Skeletal muscle satellite cell (primary cell): ENCODE measurements around the gene HSPB7.
"Not testable (repeated sequence)": the region's sequence is repeated elsewhere in the genome, so short reads cannot be mapped to it uniquely, and the experiment has no call there.

ENCODE experiments used
- H3K27me3 ChIP-seq: 2 replicates; pipeline ENCODE4 v1.7.0; 2013; ENCODE audit warnings: low read length; ENCODE audit not compliant: control insufficient read depth, insufficient read depth
- H3K36me3 ChIP-seq: 2 replicates; pipeline ENCODE4 v1.7.0; 2013; ENCODE audit warnings: mild to moderate bottlenecking, control low read depth, low read length; ENCODE audit not compliant: insufficient read depth
- H3K4me1 ChIP-seq: 2 replicates; pipeline ENCODE4 v1.7.0; 2013; ENCODE audit warnings: low read length; ENCODE audit not compliant: control insufficient read depth, insufficient read depth
- H3K4me2 ChIP-seq: 2 replicates; pipeline ENCODE4 v1.7.0; 2013; ENCODE audit warnings: mild to moderate bottlenecking, low read length
- H3K4me3 ChIP-seq: 2 replicates; pipeline ENCODE4 v1.7.0; 2013; ENCODE audit warnings: low read length
- H3K9ac ChIP-seq: 2 replicates; pipeline ENCODE4 v1.7.0; 2013; ENCODE audit warnings: mild to moderate bottlenecking, low read depth, low read length, moderate library complexity
- H3K9me3 ChIP-seq: replicated peaks from 2 replicates; pipeline ENCODE4 v1.7.0; 2013; ENCODE audit warnings: mild to moderate bottlenecking, control low read depth, low read length

Gene HSPB7

DNA sequence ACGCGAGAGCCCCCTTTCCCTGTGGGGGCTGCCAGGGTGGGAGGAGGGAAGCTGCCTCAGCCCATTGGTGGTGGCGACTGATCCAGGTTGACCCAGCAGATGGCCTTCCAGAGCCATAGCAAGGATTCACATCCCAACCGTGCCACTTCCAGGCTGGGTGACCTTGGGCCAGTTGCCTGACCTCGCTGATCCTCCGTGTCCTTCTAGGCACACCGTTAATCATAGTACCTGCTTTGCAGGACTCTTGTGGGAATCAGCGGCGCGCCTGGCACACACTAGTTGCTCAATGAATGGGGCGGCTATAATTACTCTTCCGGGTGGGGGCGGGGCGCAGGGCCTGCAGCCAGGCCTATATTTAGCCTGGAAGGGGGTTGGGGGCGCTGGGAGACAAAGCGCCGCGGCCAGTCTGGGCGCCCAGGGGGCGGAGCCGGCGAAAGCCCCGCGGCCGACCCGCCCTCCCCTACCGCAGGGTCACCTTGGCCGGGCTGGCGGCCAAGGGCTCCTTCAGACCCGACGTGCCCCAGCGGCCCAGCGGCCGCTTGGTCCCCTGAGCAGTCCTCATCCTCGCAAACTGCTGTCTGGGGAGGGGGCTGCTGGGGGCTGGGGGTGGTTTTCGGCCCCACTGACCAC, 5.1 kb downstream of the HSPB7 start:
- H3K9ac ChIP-seq: peak overlapping the region; percentile 57
- H3K9me3 ChIP-seq: no peaks in the 10 kb centered on the region
- H3K27me3 ChIP-seq: no peaks in the 10 kb centered on the region
- H3K36me3 ChIP-seq: no peaks in the 10 kb centered on the region
- peaks cover 54% of the 10 kb centered on the region for H3K4me1 ChIP-seq
- H3K4me3 ChIP-seq: peak overlapping the region; percentile 37
- peak overlapping the region; percentile 38 for H3K4me2 ChIP-seq

DNA sequence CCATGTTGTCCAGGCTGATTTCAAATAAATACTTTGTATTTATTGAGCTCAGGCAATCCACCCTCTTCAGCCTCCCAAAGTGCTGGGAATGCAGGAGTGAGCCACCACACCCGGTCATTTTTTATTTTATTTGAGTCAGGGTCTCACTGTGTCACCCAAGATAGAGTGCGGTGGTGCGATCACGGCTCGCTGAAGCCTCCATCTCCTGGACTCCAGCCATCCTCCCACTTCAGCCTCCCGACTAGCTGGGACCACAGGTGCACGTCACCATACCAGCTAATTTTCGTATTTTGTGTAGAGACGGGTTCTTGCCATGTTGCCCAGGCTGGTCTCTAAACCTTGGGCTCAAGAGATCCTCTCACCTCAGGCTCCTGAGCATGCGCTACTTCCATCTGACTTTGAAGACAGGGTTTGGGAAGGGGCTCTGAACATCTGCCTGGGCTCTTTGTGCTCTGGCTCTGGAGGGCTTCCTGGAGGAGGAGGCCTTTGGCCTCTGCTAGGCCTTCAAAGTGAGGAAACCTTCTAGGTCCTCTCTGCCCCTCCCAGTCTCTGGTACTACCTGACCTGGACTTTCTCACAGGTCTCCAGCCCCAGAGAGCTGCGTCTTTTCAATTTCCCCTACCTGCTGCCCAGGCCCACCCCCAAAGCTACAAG, 5.8 kb downstream of the HSPB7 start:
- H3K4me3 ChIP-seq: no peak overlapping the region
- no peaks in the 10 kb centered on the region for H3K27me3 ChIP-seq
- peak overlapping the region; percentile 38 for H3K4me2 ChIP-seq
- no peak overlapping the region for H3K9ac ChIP-seq
- no peaks in the 10 kb centered on the region for H3K36me3 ChIP-seq
- H3K9me3 ChIP-seq: no peaks in the 10 kb centered on the region
- peaks cover 48% of the 10 kb centered on the region for H3K4me1 ChIP-seq

DNA sequence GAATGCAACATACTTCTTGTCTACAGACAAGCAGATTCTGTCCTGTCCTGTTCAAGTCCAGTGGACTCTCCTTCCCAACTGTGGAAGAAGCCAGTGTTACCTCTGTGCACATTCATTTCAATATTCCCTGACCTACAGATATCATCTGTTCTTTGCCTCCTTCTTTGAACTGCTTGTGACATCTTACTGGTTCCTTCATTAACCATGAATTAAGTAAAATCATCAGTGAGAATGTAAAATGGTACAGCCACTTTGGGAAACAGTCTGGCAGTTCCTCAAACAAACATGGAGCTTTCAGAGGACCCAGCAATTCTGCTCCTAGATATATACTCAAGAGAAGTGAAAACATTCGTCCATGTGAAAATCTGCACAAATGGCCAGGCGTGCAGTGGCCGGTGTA, 7.0 kb downstream of the HSPB7 start:
- no peak overlapping the region for H3K4me3 ChIP-seq
- no peaks in the 10 kb centered on the region for H3K9me3 ChIP-seq
- no peak overlapping the region for H3K9ac ChIP-seq
- no peak overlapping the region for H3K4me2 ChIP-seq
- H3K27me3 ChIP-seq: no peaks in the 10 kb centered on the region
- H3K36me3 ChIP-seq: no peaks in the 10 kb centered on the region
- peaks cover 36% of the 10 kb centered on the region for H3K4me1 ChIP-seq

DNA sequence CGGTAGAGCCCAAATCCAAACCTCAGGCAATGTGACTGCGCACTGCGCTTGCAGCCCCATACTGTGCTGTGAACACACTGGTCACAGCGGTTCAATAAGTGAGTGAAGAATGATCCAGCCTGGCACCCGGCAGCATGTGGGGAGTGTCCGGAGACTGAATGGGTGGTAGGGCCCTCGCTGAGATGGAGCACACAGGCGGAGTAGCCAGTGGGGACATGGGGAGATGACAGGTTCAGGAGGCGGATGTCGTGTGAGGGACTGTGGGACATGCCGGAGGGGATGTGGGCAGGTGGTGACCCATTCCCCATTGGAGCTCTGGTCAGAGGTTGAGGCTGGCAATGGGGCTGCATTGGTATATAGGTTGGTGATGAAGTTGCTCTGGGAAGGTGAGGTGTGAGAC, 8.2 kb downstream of the HSPB7 start:
- Histone ChIP-seq H3K9me3 (no peaks in the 10 kb centered on the region), H3K4me3 (no peak overlapping the region), H3K4me1 (peaks cover 24% of the 10 kb centered on the region), H3K4me2 (no peak overlapping the region), H3K36me3 (no peaks in the 10 kb centered on the region), H3K27me3 (no peaks in the 10 kb centered on the region), H3K9ac (no peak overlapping the region)

DNA sequence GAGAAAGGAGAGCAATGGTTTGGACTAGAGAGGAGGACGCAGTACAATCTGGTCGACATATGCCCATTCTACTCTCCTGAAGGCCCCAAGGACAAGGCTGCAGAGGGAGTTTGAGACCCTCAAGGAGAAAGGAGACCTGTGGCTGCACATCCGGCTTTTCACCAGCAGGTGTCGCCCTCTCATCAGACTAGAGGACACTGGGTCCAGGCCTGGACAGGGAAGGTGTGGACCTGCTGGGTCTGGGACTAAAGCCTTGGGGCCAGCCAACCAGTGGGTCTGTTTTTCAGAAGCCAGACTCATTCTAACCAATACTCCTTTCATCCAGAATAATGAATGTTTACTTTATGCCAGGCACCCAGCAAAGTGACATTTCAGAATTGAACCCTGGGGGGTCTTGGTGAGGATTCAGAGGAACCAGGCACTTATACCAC, 8.8 kb downstream of the HSPB7 start:
- no peak overlapping the region for H3K9ac ChIP-seq
- H3K4me2 ChIP-seq: no peak overlapping the region
- H3K4me3 ChIP-seq: no peak overlapping the region
- H3K4me1 ChIP-seq: peaks cover 18% of the 10 kb centered on the region
- no peaks in the 10 kb centered on the region for H3K36me3 ChIP-seq
- no peaks in the 10 kb centered on the region for H3K27me3 ChIP-seq
- no peaks in the 10 kb centered on the region for H3K9me3 ChIP-seq

DNA sequence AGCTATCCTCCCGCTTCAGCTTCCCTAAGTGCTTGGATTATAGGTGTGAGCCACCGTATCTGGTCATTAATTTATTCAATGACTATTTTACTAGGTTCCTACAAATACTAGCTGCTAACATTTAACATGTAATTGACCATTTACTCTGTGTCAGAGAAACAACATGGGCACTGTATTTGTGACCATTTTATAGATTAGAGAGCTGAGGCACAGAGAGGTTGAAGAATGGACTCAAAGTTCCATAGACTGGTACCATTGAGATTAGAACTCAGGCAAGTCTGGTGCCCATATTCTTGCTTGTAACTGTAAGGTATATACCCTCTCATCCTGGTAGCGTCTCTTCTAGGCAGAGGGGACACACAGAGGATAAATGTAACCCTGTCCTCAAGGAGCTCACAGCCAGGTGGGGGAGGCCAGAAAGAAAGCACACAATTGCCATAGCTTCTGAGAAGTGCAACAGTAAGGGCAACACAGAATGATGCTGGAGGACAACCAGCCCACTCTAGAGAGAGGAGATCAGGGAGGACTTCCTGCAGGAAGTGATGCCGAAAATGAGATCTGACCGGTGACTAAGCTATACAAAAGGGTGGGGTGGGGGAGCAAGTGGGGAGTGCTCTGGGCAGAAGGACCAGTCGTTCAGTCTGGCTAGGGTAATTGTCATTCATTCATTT, 10.0 kb downstream of the HSPB7 start:
- H3K9ac ChIP-seq: no peak overlapping the region
- H3K27me3 ChIP-seq: no peaks in the 10 kb centered on the region
- H3K4me3 ChIP-seq: no peak overlapping the region
- no peaks in the 10 kb centered on the region for H3K9me3 ChIP-seq
- no peak overlapping the region for H3K4me2 ChIP-seq
- peaks cover 5% of the 10 kb centered on the region for H3K4me1 ChIP-seq
- H3K36me3 ChIP-seq: no peaks in the 10 kb centered on the region

DNA sequence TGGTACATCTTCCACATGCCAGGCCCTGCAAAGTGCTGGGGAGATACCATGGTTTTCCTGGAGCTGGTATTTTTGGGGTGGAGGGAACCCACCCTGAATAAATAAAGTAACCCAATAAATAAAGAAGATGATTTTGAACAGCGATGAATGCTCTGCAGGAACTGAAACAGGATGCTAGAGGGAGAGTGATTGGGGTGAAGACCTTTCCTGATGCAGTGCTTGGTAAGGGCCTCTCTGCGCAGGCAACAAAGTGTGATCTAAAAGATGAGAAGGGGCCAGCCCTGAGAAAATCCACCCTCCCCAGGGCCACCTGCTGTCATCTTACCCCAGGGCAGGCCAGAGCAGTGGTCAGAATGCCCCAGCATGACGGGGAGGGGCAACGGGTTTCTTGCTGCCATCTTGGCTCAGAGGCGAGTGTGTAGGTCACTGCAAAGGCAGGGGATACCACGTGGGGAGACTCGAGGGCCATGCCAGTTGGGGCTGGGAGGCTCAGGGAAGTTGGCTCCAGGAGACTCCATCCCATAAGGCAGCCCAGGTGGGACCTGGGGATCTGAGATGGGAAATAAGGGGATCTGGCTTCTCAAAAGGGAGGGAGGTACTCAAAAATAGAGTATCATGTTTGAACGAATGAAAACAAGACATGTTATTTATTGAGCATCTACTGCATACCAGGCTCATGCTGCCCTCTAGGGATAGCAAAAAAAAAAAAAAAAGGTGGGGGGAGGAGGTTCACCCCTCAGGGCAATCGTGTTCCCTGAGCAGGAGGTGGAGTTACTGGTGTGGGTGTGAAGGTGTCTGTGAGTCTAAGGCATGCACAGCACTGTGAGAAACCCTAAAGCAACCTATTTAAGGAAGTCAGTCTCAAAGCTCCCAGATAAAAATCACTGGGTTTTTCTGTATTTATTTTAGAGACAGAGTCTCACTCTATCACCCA, 11.0 kb downstream of the HSPB7 start:
- Histone ChIP-seq H3K27me3 (no peaks in the 10 kb centered on the region), H3K4me3 (no peak overlapping the region), H3K9me3 (no peaks in the 10 kb centered on the region), H3K4me1 (no peaks in the 10 kb centered on the region), H3K9ac (no peak overlapping the region), H3K4me2 (no peak overlapping the region), H3K36me3 (no peaks in the 10 kb centered on the region)

DNA sequence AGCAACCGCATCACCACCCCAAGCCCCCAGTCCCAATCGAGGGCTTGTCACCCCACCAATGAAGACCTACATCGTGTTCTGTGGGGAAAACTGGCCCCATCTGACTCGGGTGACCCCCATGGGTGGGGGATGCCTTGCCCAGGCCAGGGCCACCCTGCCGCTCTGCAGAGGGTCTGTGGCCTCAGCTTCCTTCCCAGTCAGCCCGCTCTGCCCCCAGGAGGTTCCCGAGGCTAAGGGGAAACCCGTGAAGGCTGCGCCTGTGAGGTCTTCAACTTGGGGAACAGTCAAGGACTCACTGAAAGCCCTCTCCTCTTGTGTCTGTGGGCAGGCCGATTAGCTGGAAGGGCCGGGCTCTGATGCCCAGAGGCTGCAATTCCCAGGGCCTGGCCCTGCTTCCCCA, 11.8 kb downstream of the HSPB7 start:
- Histone ChIP-seq H3K4me2 (no peak overlapping the region), H3K4me3 (no peak overlapping the region), H3K9ac (no peak overlapping the region), H3K36me3 (no peaks in the 10 kb centered on the region), H3K4me1 (no peaks in the 10 kb centered on the region), H3K9me3 (no peaks in the 10 kb centered on the region), H3K27me3 (no peaks in the 10 kb centered on the region)

DNA sequence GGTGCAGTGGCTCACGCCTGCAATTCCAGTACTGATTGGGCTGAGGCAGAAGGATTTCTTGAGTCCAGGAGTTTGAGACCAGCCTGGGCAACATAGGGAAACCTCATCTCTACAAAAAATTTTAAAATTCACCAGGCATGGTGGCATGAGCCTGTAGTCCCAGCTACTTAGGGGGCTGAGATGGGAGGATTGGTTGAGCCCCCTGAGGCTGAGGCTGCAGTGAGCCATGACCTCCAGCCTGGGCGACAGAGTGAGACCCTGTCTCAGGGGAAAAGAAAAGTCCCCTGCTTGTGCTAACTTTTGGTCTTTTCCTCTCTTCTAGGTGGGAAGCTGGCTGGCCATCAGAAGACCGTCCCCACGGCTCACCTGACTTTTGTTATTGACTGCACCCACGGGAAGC, 12.2 kb downstream of the HSPB7 start:
- Histone ChIP-seq H3K4me2 (no peak overlapping the region), H3K27me3 (no peaks in the 10 kb centered on the region), H3K36me3 (no peaks in the 10 kb centered on the region), H3K9ac (no peak overlapping the region), H3K4me3 (no peak overlapping the region), H3K4me1 (no peaks in the 10 kb centered on the region), H3K9me3 (no peaks in the 10 kb centered on the region)

DNA sequence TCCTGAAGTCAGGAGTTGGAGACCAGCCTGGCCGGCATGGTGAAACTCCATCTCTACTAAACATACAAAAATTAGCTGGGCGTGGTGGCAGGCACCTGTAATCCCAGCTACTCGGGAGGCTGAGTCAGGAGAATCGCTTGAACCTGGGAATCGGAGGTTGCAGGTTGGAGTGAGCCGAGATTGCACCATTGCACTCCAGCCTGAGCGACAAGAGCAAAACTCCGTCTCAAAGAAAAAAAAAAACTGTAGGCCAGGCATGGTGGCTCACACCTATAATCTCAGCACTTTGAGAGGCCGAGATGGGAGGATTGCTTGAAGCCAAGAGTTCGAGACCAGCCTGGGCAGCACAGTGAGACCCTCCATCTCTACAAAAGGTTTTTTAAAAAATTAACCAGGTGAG, 16.6 kb downstream of the HSPB7 start:
- H3K4me3 ChIP-seq, H3K36me3 ChIP-seq, H3K9me3 ChIP-seq, H3K4me2 ChIP-seq, H3K4me1 ChIP-seq, H3K9ac ChIP-seq: not testable (repeated sequence)
- peaks cover 12% of the 10 kb centered on the region for H3K27me3 ChIP-seq

DNA sequence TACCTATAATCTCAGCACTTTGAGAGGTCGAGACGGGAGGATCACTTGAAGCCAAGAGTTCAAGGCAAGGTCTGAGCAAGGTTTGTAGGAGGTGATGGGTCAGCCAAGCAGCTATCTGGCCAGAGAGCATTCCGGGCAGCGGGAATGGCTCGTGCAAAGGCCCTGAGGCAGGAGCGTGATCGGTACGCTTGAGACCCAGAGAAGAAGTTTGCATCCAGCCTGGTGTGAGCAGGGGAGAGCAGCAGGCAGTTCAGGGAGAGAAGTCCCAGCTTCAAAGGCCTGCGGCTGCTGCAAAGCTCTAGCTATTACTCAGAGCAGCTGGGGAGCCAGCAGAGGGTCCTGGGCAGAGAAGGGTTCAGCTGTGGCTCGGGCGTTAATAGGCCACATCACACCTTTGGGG, 18.9 kb downstream of the HSPB7 start:
- Histone ChIP-seq H3K4me2 (no peak overlapping the region), H3K36me3 (no peaks in the 10 kb centered on the region), H3K9ac (no peak overlapping the region), H3K9me3 (no peaks in the 10 kb centered on the region), H3K27me3 (peaks cover 12% of the 10 kb centered on the region), H3K4me1 (no peaks in the 10 kb centered on the region), H3K4me3 (no peak overlapping the region)
